GM12873 (cell line): ENCODE data around the gene ABCF3.

Source experiments
- CTCF ChIP-seq: IDR thresholded peaks from 2 replicates; pipeline ENCODE4 v1.5.1; 2012; ENCODE audit warnings: low read depth, mild to moderate bottlenecking, moderate library complexity, low read length, control low read depth; ENCODE audit not compliant: insufficient read depth; ENCODE audit errors: missing control alignments

Gene ABCF3

DNA sequence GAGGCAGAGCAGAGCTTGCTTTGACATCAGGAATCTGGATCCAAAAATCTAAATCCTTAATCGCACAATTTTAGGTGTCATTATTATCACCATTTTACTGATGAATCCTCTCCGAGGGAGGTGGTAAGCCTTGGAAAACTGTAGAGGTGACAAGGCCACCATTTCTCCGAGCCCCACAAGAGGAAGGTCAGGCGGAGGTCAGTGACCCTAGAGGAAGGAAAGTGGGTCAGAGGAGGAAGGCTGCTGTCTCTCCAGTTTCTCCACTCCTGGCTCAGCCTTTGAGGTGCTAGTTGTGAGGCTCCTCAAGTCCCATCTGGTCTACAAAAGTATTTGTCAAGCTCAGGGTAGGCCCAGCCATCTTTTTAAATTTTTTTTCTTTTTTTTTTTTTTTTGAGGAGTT, 27.6 kb upstream of the ABCF3 start:
- no peak for TF ChIP-seq CTCF

GRCh38 chr3:184160456-184160855, 25.5 kb upstream of the ABCF3 start:
- no peak for TF ChIP-seq CTCF

DNA sequence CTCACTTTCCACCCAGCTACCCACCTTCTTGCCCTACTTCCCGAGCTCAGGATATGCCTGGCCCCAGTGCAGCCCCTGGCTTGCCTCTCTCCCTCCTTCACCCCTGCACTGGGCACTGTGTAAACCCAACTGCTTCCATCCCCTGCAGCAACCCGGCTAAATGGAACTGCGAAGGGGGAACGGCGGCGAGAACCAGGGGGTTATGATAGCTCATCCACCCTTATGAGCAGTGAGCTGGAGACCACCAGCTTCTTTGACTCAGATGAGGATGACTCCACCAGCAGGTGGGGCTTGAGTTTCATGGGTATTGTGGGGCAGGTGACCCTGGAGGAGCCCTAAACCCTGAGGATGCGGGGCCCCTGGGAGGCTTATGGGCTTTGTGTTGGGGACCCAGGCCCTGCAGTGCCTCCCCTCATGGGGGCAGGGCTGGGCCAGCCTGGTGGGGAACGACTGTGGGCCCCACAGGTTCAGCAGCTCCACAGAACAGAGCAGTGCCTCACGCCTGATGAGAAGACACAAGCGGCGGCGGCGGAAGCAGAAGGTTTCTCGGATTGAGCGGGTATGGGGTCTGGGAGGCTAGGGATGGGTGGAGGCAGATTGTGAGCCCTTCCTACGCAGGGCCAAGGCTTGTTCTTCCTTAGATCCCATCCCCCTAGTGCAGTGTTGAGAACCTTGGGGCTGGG, 21.2 kb upstream of the ABCF3 start:
- no peak for TF ChIP-seq CTCF

DNA sequence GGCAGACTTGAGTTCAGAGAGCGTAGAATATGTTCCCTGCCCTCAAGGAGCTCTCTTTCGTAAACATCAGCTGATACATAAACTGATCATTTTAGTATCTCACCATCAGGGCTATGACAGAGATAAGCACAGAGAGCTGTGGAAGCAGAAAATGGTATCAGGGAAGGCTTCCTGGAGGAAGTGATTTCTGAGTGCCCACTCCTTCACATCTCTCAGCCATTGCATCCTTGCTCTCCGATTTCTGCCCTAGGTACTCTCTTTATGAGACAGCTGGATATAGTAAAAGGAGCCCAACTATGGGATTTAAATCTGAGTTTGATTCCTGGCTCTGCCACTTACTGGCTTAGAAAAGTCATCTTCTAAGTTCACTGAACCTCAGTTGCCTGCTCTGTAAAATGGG, 20.5 kb upstream of the ABCF3 start:
- no peak for TF ChIP-seq CTCF

DNA sequence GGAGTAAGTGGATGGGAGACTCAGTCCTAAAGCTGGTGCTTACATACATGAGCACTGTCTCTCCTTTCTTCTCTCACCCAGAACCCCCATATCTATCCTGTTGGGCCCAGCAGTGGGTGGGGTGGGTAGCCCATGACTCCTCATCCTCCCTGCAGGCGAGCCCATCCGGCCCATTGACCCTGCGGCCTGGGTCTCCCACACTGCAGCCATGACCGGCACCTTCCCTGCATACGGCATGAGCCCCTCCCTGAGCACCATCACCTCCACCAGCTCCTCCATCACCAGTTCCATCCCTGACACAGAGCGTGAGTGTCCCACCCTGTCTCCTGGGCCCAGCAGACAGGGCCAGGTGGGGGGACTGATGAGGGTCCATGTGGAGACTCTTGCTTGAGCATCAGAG, 19.3 kb upstream of the ABCF3 start:
- TF ChIP-seq CTCF, result no peak

DNA sequence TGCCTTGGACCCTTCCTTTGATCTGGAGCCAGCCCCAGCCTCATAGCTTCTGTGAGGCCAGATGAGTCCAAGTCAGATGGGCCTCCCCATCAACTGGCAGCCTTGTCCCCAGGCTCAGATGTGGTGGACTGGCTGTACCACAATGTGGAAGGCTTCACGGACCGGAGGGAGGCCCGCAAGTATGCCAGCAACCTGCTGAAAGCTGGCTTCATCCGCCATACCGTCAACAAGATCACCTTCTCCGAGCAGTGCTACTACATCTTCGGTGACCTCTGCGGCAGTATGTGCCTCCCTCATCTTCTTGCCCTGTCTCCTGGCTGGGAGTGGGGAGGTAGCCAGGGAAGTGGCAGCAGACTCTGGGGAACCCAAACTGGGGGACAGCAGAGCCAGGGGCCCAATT, 18.2 kb upstream of the ABCF3 start:
- no peak for TF ChIP-seq CTCF

GRCh38 chr3:184168363-184169120, 17.5 kb upstream of the ABCF3 start:
- TF ChIP-seq CTCF, result no peak
